ENCODE measurements around the gene CD320.
"Not testable (repeated sequence)": the region's sequence is repeated elsewhere in the genome, so short reads cannot be mapped to it uniquely, and the experiment has no call there.

The CD320 gene

GRCh38 chr19:8307965-8308866 lies at the start of gene CD320:
Gene CD320 (minus strand): TSS chr19:8308358. CDS start chr19:8308290, 68 bp downstream.
- DNase-seq (ENCODE audit: low read depth) = peak; percentile 80

- DNase-seq (ENCODE audit: low read depth) = no peak
Measured at GRCh38 chr19:8357007-8357521, 48.9 kb upstream of the CD320 start.

GRCh38 chr19:8355631-8356402 lies 47.7 kb upstream of the CD320 start:
- peak; percentile 87 for DNase-seq (ENCODE audit: low read depth)

GRCh38 chr19:8352845-8353244 lies 44.7 kb upstream of the CD320 start:
- not testable (repeated sequence) for DNase-seq (ENCODE audit: low read depth)

- DNase-seq (ENCODE audit: low read depth) = no peak
Measured at GRCh38 chr19:8352134-8352827, 44.1 kb upstream of the CD320 start.

- DNase-seq (ENCODE audit: low read depth) = not testable (repeated sequence)
Measured at GRCh38 chr19:8349629-8350372, 41.6 kb upstream of the CD320 start.

GRCh38 chr19:8343483-8343844 lies 35.3 kb upstream of the CD320 start:
- no peak for DNase-seq (ENCODE audit: low read depth)

- no peak for DNase-seq (ENCODE audit: low read depth)
Measured at GRCh38 chr19:8342684-8343482, 34.7 kb upstream of the CD320 start, which contains the start of gene KANK3. Gene KANK3 (minus strand): TSS chr19:8343262. CDS start chr19:8337828, 5,434 bp downstream.

GRCh38 chr19:8342316-8342683 lies 34.1 kb upstream of the CD320 start:
- DNase-seq (ENCODE audit: low read depth) = no peak

GRCh38 chr19:8341504-8341903 lies 33.3 kb upstream of the CD320 start:
- not testable (repeated sequence) for DNase-seq (ENCODE audit: low read depth)

GRCh38 chr19:8340341-8341096 lies 32.4 kb upstream of the CD320 start:
- no peak for DNase-seq (ENCODE audit: low read depth)

- DNase-seq (ENCODE audit: low read depth) = no peak
Measured at GRCh38 chr19:8338835-8339234, 30.7 kb upstream of the CD320 start.

GRCh38 chr19:8337728-8338127 lies 29.6 kb upstream of the CD320 start:
- no peak for DNase-seq (ENCODE audit: low read depth)

- DNase-seq (ENCODE audit: low read depth) = no peak
Measured at GRCh38 chr19:8336660-8337059, 28.5 kb upstream of the CD320 start.

- DNase-seq (ENCODE audit: low read depth) = no peak
Measured at GRCh38 chr19:8336072-8336569, 28.0 kb upstream of the CD320 start.

- DNase-seq (ENCODE audit: low read depth) = no peak
Measured at GRCh38 chr19:8335343-8336071, 27.3 kb upstream of the CD320 start.

GRCh38 chr19:8334458-8335342 lies 26.5 kb upstream of the CD320 start:
- no peak for DNase-seq (ENCODE audit: low read depth)

All from HS-27A (cell line).